ENCODE data around the gene AP3S1. TPM values are rescaled to one million over a fixed set of nuclear protein-coding genes. Genes with fewer than 3 reads are reported as not detected.
"Not testable (repeated sequence)": the region's sequence is repeated elsewhere in the genome, so short reads cannot be mapped to it uniquely, and the experiment has no call there.

AP3S1 gene
- total RNA-seq, 1 donor from 2014 or later = 49.1 TPM

DNA sequence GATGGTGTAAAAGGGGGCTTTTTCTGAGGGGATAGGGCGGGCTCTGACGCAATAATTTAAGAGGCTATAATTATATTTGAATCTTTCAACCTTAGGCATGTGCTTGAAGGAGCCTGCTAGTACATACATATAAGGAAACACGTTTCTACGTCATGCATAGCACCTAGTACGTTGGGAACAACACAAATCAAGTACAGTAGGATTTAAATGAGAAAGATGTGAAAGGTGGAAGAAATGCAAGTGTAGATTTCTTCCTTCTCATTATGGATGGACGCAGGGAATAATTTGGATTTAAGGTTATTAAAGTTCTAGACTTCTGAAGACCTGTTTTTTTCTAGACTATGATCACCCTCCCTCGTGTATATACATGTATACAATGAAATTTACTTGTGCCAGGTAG is 24.3 kb upstream of the AP3S1 start:
- DNase-seq (no peak), ATAC-seq (ENCODE audit: poor library complexity) (no peak)
- intact Hi-C loops (cut with DNase I) = no loop called here

DNA sequence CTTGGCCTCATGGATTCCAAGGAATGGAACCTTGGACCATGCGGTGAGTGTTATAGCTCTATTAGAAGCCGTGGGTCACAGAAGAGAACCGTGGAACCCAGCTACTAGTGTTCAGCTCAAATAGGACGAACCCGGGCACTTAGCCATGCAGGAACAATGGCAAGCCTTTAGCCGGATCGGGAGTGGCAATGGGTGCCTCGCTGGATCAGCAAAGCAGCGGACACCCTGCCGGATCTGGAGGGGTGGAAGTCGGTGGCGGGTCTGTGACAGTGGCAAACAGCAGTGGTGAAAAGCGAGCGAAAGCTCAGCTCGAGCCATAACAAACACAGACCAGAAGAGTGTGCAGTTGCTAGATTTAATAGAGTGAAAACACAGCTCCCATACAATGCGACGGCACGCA is 22.9 kb upstream of the AP3S1 start:
- intact Hi-C loops (cut with DNase I) = no loop called here
- ATAC-seq (ENCODE audit: poor library complexity) = no peak

DNA sequence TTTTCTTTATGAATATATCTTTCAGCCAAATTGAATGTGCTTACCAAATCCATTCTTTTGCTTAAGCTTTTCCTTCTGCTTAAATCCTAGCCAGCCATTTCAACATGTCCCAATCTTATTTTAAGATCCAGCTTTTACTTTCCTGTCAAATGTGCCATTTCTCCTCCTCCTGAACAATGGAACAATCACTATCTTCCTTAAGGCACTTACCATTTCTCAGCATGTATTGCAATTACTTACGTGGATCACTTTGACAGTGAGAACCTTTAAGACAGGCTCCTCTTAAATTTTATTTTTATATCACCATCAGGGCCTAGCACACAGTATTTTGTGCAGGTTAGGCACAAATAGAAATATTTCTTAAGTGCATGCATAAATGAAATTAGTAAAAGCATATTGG is 20.9 kb upstream of the AP3S1 start:
- intact Hi-C loops (cut with DNase I) = no loop called here

More for the DNA sequence above, 22.9 kb upstream of the AP3S1 start:
- DNase-seq = no peak

DNA sequence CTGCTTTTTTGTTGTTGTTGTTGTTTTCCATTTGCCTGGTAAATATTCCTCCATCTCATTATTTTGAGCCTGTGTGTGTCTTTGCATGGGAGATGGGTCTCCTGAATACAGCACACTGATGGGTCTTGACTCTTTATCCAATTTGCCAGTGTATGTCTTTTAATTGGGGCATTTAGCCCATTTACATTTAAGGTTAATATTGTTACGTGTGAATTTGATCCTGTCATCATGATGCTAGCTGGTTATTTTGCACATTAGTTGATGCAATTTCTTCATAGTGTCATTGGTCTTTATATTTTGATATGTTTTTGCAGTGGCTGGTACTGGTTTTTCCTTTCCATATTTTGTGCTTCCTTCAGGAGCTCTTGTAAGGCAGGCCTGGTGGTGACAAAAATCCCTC is 16.8 kb upstream of the AP3S1 start:
- intact Hi-C loops (cut with DNase I); ATAC-seq (ENCODE audit: poor library complexity); DNase-seq: not testable (repeated sequence)

More for the DNA sequence above, 20.9 kb upstream of the AP3S1 start:
- ATAC-seq (ENCODE audit: poor library complexity) = no peak
- DNase-seq = no peak

DNA sequence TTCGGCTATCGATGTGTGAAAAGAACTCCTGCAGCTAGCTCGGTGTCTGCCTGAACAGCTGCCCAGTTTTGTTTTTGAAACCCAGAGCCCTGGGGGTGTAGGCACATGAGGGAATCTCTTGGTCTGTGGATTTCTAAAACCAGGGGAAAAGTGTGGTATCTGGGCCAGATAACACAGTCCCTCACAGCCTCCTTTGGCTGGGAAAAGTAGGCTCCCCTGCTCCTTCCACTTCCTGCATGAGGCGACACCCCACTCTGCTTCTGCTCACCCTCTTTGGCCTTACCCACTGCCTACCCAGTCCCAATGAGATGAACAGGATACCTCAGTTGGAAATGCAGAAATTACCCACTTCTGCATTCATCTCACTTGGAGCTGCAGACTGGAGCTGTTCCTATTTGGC is 15.8 kb upstream of the AP3S1 start:
- intact Hi-C loops (cut with DNase I) = no loop called here
- no peak for DNase-seq
- ATAC-seq (ENCODE audit: poor library complexity) = no peak

DNA sequence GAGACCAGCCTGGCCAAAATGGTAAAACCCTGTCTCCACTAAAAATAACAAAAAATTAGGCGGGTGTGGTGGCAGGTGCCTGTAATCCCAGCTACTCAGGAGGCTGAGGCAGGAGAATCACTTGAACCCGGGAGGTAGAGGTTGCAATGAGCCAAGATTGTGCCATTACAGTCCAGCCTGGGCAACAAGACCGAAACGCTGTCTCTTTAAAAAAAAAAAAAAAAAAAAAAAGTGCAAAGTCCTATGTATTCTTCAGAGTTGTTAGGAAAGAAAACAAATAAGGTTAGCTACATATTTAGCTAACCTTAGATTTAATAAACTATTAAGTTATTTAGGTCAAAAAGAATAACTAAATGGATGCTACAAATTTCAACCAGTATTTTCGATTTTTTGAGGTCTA is 11.8 kb upstream of the AP3S1 start:
- no peak for ATAC-seq (ENCODE audit: poor library complexity)
- intact Hi-C loops (cut with DNase I) = loop anchor here (10.0 kb wide), 1 partner anchor 535 kb away; the partner anchor contains the start of gene CCDC112
- no peak for DNase-seq

DNA sequence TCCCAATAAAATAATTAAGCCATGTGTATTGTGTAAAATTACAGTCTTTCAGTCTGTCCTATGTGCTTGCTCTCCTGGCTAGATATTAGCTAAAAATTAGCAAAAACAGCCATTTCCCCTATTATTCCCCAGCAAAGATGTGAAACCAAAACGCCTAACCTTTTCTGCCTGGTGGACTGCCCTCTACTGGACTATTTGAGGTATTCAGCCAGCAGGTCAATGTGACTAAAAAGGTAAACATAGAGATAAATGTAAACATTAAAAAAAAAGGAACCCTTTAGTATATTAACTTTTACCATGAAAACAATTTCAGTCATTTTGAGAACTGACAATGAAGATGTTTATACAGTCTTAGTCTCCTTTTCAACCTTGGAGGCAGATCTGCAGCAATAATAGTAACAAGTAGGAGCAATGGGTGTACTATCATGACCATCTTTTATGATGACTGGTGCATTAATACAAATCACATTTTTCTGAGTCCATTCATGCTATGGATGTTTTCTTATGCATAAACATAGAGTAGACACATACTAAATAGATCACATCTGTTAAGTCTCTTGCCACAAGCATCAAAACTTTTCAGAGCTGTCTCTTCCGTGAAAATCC is 10.5 kb upstream of the AP3S1 start:
- ATAC-seq (ENCODE audit: poor library complexity) = peak; percentile 53
- intact Hi-C loops (cut with DNase I) = loop anchor here (10.0 kb wide), 1 partner anchor 536 kb away; the partner anchor contains the start of gene CCDC112

DNA sequence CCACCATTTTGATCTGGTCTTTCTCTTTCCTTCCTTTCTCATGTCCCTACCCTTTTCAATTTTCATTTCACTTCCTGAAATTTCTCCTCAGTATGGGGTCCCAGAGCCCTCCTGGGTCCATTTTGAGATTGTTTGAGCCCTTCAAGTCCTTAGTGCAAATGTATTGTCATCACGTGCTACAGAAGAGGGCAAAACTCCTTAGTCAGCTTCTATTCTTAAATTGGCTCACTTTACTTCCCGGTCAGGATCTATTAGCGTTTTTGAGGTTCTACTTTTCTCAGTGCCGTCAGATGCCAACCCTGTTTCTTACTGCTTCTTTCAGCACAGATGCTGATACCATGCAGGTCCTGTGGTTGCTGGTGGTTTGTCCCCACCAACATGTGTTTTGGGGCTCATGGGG is 6.3 kb upstream of the AP3S1 start:
- no peak for ATAC-seq (ENCODE audit: poor library complexity)
- intact Hi-C loops (cut with DNase I) = loop anchor here (10.0 kb wide), 1 partner anchor 541 kb away; the partner anchor contains the start of gene CCDC112

More for the DNA sequence above, 10.5 kb upstream of the AP3S1 start:
- no peak for DNase-seq

DNA sequence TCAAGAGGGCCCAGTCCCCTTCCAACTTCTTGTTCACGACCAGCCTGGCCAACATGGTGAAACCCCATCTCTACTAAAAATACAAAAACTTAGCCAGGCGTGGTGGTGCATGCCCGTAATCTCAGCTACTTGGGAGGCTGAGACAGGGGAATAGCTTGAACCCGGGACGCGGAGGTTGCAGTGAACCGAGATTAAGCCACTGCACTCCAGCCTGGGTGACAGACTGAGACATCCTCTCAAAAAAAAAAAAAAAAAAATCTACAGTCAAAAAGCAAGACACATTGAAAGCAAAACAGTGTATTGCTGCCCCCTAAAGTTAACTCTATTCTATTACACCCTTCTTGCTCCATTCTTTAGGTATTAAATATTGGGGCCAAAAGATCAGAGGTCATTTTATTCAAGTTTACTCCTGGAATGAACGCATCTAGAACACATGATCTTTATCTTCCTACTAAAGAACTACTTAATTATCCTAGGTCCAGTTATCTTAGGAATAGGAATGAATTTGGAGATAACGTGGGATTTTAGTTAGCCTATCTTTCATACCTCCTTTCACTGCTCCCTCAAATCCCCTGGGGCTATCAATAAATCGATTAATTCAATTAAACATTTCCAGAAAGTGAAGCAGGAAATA is 2.7 kb upstream of the AP3S1 start:
- no peak for DNase-seq
- no peak for ATAC-seq (ENCODE audit: poor library complexity)
- intact Hi-C loops (cut with DNase I) = loop anchor here (2.0 to 10.0 kb wide), 2 partner anchors 204 to 544 kb away; partner anchors contain the start of gene CCDC112

More for the DNA sequence above, 6.3 kb upstream of the AP3S1 start:
- DNase-seq = no peak

DNA sequence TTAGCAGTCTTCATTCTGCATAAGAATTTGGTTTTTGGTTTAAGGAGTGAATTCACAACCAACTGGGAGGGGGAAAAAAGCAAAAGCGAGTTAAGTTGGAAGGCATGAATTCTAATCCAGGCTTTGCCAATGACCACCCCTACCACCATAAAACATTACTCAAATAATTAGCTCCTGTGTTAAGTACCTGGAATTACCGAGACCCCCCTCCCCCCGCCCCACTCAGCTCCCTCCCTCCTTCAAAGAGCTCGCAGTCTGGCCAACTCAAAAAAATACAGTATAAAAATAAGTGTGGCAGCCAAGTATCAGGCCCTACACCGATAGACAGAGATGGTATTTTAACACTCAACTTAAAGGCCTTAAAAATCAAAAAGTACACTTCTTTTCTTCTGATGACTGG is 862 bp upstream of the AP3S1 start:
- DNase-seq (no peak), ATAC-seq (ENCODE audit: poor library complexity) (no peak)
- intact Hi-C loops (cut with DNase I) = no loop called here

DNA sequence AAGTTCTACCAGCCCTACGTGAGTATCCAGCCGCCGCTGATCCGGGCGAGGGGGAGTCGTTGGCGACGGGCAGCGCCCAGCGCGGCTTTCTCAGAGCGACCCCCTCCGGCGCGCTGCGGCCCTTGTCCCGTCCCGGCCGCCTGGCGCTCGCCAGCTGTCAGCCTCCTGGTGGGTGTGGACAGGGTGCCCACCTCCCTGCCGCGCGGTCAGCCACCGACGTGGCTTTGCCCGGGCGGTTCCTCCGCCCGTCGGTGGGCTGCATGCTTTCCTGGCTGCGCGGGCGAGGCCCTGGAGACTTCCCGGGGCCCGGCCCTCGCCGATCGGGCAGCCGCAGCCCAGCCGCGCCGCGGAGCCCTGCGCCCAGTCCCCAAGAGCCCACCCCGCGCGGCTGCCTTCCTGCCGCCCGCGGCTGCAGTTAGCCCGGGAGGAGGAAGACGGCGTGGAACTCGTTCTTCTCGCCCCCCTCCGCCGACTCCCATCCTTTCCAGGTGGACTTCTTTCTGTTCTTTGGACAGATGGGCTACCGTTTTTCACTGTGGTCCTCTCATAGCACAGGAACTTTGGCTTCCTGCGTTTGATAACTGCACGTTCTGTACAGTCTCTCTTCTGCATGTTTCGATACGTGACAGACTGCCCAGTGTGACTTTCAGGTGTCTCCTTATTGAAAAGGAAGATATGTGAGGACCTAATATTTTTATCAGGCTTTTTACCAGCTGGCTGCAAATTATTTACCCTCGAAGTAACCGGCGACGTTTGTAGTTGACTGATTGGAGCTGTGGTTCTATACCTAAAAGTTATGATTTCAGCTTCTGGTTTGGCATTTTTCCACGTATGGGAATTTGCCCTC is 577 bp downstream of the AP3S1 start:
- DNase-seq (no peak), ATAC-seq (ENCODE audit: poor library complexity) (peak; percentile 70)
- intact Hi-C loops (cut with DNase I) = no loop called here

DNA sequence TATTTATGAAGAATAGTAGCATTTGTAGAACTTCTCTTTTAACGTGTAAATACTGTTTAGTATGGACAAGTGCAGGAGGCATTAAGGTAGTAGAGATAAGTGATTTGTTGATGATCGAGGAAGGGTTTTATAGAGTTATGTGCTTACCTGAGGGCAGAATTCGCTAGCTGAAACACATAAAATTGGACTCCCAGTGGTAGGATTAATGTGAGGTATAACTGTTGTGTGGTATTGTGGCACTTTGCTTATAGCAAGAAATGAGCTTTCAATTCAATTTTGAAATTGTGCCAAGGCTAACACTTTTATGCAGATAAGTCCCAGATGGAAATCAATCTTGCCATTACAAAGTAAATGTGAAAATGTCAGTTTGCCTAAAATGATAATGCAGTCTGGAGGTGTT is 1.2 kb downstream of the AP3S1 start:
- no peak for ATAC-seq (ENCODE audit: poor library complexity)
- DNase-seq = no peak
- intact Hi-C loops (cut with DNase I) = no loop called here

DNA sequence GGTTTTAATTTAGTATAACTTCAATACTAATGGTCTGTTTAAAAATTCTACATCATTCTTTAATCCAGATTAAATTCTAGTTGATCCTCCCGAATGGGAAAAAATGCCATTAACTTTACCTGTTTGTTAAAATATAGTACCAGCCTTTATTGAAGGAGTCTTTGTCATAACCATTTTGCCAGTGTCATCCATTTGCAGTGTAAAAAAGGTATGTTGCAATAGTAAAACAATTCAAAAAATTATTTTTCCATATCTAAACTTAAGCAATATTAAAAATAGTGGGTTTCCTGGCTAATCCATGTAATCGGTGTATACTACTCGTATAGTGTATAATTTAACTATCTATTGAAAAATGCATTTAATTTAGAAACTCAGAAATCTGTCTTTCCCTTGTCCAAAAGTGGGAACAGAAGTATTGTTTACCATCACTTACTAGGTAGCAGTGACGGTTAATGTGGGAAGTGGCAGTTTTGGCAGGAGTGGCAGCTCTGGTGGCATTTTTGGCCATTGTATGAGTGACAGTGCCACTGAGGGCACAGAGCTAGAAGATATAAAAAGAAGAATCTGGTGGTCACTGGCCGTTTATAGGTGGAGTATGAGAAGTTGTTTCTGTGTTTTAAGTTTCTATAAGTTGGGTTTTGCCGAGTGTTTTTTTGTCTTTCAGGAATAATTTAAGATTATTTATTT is 1.9 kb downstream of the AP3S1 start:
- ATAC-seq (ENCODE audit: poor library complexity) = no peak

DNA sequence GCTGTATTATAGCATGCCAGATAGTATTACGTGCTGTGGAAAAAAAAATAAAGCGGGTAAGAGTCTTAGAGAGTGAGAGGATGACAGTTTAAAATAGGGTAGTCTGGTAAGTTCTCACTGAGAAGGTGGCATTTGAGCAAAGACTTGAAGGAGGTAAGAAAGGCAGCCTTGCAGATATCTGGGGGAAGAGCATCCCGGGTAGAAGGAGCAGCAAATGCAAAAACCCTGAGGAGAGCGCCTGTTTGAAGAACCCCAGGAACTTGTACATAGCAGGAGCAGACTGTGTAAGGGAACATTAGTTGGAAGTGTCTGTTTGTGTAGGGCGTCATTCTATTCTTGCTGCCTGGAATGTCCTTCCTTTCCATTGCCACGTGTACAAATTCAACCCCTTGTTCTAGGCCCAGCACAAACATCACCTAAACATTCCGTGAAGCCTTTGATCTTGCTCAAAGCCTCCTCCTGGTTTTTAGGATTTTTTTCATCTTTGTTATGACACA is 2.6 kb downstream of the AP3S1 start:
- DNase-seq = no peak
- intact Hi-C loops (cut with DNase I) = no loop called here
- ATAC-seq (ENCODE audit: poor library complexity) = no peak

More for the DNA sequence above, 1.9 kb downstream of the AP3S1 start:
- DNase-seq = no peak
- intact Hi-C loops (cut with DNase I) = no loop called here

DNA sequence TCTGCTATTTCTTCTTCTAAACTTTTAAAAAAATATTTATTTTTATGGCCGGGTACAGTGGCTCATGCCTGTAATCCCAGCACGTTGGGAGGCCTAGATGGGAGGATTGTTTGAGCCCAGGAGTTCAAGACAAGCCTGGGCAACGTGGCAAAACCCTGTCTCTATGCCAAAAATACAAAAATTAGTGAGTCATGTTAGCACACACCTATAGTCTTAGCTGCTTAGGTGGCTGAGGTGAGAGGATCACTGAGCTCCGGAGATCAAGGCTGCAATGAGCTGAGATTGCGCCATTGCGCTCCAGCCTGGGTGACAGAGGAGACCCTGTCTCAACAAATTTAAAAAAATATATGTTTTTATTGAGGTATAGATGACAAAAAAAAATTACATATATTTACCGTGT is 5.6 kb downstream of the AP3S1 start:
- DNase-seq = no peak
- no peak for ATAC-seq (ENCODE audit: poor library complexity)
- intact Hi-C loops (cut with DNase I) = no loop called here

DNA sequence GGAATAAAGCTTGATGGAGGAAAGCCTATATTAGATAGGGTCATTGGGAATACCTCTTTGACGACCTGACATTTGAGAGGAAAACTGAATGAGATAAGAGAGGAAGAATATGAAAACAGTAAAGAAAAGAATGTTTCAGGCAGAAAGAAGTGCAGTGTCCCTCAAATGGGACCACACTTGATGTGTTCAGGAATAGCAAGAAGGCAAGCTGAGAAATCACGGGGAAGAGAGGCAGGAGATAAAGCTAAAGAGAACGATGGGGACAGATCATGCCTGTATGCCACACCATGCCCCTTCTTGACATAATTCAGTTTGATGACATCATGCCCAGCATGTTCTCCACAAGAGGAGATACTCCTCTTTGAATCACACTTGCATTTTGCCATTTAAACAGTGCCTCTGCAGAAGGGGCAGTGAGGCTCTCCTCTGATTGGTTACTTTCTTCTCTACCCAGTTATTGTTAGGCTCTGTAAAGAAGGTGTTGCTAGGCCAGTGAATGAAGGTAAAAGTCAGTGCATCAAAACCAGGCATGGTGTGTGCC is 7.6 kb downstream of the AP3S1 start:
- ATAC-seq (ENCODE audit: poor library complexity) (no peak), DNase-seq (no peak)
- intact Hi-C loops (cut with DNase I) = no loop called here

DNA sequence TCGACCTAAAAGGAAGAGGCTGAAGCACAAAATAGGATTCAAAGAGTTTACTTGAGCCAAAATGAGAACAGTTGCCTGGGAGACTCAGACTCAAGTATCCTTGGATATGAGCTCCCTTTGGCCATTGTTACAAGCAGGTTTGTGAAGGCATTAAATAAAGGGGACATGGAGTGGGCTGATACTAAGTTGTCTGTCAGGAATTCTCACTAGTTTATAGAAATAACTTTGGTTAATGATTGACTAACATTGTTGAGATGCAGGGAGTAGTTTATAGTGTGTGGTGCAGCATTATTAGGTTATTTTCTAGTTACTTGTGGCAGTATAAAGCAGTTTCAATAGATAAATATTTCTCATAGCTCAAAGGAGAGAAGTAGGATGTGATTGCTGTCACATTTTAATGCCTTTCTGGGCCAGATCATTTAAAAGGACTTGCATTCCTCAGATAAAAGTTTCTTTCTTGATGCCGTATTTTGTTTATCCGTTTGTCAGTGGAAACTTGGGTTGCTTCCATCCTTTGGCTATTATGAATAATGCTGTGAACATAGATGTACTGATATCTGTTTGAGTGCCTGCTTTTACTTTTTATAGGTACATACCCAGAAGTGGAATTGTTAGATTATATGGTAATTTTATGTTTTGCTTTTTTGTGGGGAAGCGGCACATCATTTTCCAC is 9.1 kb downstream of the AP3S1 start:
- DNase-seq (no peak), ATAC-seq (ENCODE audit: poor library complexity) (no peak)
- intact Hi-C loops (cut with DNase I) = no loop called here

DNA sequence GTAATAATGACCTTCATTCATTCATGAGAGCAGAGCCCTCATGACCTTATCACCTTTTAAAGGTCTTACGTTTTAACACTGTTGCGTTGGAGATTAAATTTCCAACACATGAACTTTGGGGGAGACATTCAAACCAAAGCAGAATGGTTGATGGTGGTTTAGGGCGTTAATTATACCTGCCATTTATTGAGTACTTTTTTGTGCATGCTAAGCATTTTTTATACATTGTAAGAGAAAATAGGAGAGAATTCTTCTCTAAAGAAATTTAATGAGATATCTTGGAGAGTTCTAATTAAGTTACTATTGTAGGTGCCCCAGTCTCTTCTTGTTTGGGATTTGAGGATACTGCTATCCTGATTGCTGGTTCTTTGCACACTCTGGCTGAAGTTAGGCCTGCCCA is 12.4 kb downstream of the AP3S1 start:
- intact Hi-C loops (cut with DNase I) = no loop called here
- DNase-seq (no peak), ATAC-seq (ENCODE audit: poor library complexity) (no peak)

Measured in Right ventricle myocardium superior (tissue), 1 donor.